Mesendoderm (in vitro differentiated cells): ENCODE data around the gene GDPD4.

Experiments
- DNase-seq: peaks from one replicate; pipeline ENCODE4 v3.0.0; 2013
- H2AK5ac ChIP-seq: 2 replicates; pipeline ENCODE4 v1.6.1; 2013; ENCODE audit warnings: low read length, inconsistent platforms
- H2BK120ac ChIP-seq: 2 replicates; pipeline ENCODE4 v1.6.1; 2013; ENCODE audit warnings: low read depth, mild to moderate bottlenecking, low read length, moderate library complexity, mixed read lengths
- H2BK15ac ChIP-seq: replicated peaks from 2 replicates; pipeline ENCODE4 v1.6.1; 2013; ENCODE audit warnings: low read depth, mild to moderate bottlenecking, moderate library complexity
- H2BK5ac ChIP-seq: 2 replicates; pipeline ENCODE4 v1.6.1; 2013; ENCODE audit warnings: low read length, inconsistent platforms
- H3K18ac ChIP-seq: 2 replicates; pipeline ENCODE4 v1.6.1; 2013; ENCODE audit warnings: mild to moderate bottlenecking, low read length, mixed read lengths
- H3K23ac ChIP-seq: one replicate; pipeline ENCODE4 v1.6.1; 2013; ENCODE audit warnings: low read length
- H3K27ac ChIP-seq: 2 replicates; pipeline ENCODE4 v1.5.1; 2013; ENCODE audit warnings: low read depth, mild to moderate bottlenecking, inconsistent platforms, low read length, moderate library complexity
- H3K27me3 ChIP-seq: 2 replicates; pipeline ENCODE4 v1.6.1; 2013; ENCODE audit warnings: low read length, control low read depth, mild to moderate bottlenecking, inconsistent platforms; ENCODE audit not compliant: insufficient read depth, poor library complexity
- H3K36me3 ChIP-seq: 2 replicates; pipeline ENCODE4 v1.6.1; 2013; ENCODE audit warnings: low read length, inconsistent platforms; ENCODE audit not compliant: control insufficient read depth, insufficient read depth
- H3K4ac ChIP-seq: one replicate; pipeline ENCODE4 v1.6.1; 2013; ENCODE audit warnings: low read depth, mild to moderate bottlenecking, low read length, moderate library complexity
- H3K4me1 ChIP-seq: 2 replicates; pipeline ENCODE4 v1.6.1; 2013; ENCODE audit warnings: low read depth, low read length, inconsistent platforms; ENCODE audit not compliant: control insufficient read depth
- H3K4me2 ChIP-seq: 2 replicates; pipeline ENCODE4 v1.6.1; 2013; ENCODE audit warnings: low read length
- H3K4me3 ChIP-seq: 2 replicates; pipeline ENCODE4 v1.5.1; 2013; ENCODE audit warnings: mild to moderate bottlenecking, low read length
- H3K56ac ChIP-seq: one replicate; pipeline ENCODE4 v1.6.1; 2013; ENCODE audit warnings: low read length
- H3K79me1 ChIP-seq: 2 replicates; pipeline ENCODE4 v1.6.1; 2013; ENCODE audit warnings: low read length, inconsistent platforms
- H3K79me2 ChIP-seq: 2 replicates; pipeline ENCODE4 v1.6.1; 2013; ENCODE audit warnings: mild to moderate bottlenecking, low read length; ENCODE audit not compliant: control insufficient read depth, insufficient read depth
- H3K9ac ChIP-seq: 2 replicates; pipeline ENCODE4 v1.6.1; 2013; ENCODE audit warnings: low read length, inconsistent platforms
- H4K5ac ChIP-seq: one replicate; pipeline ENCODE4 v1.6.1; 2013; ENCODE audit warnings: low read length
- H4K8ac ChIP-seq: one replicate; pipeline ENCODE4 v1.6.1; 2013; ENCODE audit warnings: low read depth, mild to moderate bottlenecking, control low read depth, low read length, moderate library complexity
- WGBS: extraction: QIAGEN DNeasy Blood & Tissue Kit; methylation state at CpG from one replicate; pipeline ENCODE4 v1.1.7; 2013; ENCODE audit warnings: low lambda C conversion rate, missing lambda C conversion rate; ENCODE audit not compliant: insufficient coverage; ENCODE audit errors: extremely low coverage; 5-methylcytosine and 5-hydroxymethylcytosine counted together

Gene GDPD4

DNA sequence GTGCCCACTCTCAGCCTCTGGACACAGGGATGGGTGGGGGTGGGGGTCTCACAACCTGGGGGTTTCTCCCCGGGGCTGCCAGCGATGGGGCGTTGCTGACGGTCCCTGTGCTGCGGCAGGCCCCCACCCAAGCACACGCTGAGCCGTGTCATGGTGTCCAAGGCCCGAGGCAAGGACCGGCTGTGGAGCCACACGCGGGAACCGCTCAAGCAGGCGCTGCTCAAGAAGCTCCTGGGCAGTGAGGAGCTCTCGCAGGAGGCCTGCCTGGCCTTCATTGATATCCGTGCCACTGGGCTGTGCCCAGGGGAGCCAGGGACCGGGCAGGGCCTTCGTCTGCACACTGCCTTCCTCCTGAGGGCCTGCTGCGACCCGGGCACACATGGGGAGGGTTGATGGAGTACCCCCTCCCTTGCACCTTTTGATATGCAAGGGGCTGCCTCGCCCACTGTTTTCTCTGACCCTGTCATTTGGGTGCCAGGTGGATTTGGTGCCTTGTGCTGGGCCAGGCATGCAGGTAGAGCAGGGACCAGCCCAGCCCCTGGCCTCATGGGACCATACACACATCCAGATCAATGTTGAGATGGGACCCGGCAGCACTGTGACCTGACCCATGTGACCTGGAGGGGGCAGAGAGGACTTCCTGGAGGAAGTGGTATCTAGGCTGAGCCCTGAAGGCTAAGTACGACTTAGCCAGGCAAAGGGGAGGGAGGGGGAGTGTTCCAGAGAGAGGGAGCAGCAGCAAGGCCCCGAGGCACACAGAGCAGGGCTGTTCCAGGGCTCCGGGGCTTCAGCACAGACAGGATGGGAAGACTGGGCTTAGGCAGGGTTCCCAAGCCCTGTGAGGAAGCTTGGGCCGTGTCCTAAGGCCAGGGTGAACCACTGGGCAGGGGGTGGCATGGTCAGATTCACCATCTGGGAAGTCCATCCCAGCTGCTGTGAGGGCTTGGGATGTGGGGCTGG, 98.3 kb downstream of the GDPD4 start:
- Histone ChIP-seq H3K27ac (no peak overlapping the region), H3K18ac (no peak overlapping the region), H3K79me1 (no peaks in the 10 kb centered on the region), H3K56ac (no peak overlapping the region), H2BK5ac (no peak overlapping the region), H3K4me1 (no peaks in the 10 kb centered on the region), H2BK15ac (no peak overlapping the region), H4K8ac (no peak overlapping the region), H4K5ac (no peak overlapping the region), H2AK5ac (no peak overlapping the region), H3K9ac (no peak overlapping the region), H3K4me2 (no peak overlapping the region), H3K36me3 (no peaks in the 10 kb centered on the region), H3K23ac (no peak overlapping the region), H3K27me3 (no peaks in the 10 kb centered on the region), H2BK120ac (no peak overlapping the region), H3K79me2 (no peaks in the 10 kb centered on the region), H3K4me3 (no peak overlapping the region), H3K4ac (no peak overlapping the region)
- no peak for DNase-seq
- no CpG with 5 or more reads among the region's 25 CpGs for WGBS

DNA sequence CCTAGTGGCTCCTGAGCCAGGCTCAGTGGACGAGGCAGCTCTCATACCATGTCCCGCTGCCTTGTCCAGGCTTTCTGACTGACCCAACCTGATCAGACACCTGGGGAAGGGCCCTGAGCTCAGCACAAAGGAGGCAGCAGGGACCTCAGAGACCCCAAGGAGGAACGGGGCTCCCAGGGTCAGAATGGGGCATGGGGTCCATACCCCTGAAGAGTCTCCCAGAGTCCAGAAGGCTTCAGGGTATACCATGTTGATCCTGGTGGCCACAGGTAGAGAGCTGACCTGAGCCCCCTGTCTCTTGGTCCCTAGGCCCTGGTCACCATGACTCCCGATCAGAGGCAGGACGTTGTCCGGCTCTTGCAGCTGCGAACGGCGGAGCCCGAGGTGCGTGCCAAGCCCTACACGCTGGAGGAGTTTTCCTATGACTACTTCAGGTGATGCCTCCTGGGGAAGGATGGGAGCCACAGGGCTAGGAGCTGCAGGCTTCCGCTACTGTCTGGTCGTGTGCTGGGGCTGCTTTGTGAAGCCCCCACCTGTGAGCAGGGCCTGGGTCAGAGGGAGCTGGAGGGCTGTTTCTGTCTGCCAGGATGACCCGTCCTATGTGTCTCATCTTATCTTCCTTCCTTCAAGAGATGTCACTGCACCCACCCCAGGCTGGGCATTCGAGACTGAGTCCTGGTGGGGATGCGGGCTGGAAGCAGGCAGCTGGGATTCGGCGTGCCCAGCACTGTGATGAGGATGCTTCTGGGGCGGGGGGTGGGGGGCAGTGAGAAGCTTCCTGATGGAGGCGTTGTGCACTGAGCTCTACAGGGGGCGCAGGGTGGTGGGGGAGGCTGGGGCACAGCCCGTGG, 99.3 kb downstream of the GDPD4 start:
- no peak overlapping the region for H2AK5ac ChIP-seq
- H3K4ac ChIP-seq, result no peak overlapping the region
- H2BK120ac ChIP-seq, result no peak overlapping the region
- H3K36me3 ChIP-seq, result no peaks in the 10 kb centered on the region
- H2BK5ac ChIP-seq, result no peak overlapping the region
- no peak overlapping the region for H3K4me2 ChIP-seq
- H3K27ac ChIP-seq, result no peak overlapping the region
- no peaks in the 10 kb centered on the region for H3K79me1 ChIP-seq
- no peak overlapping the region for H3K4me3 ChIP-seq
- H3K9ac ChIP-seq, result no peak overlapping the region
- no peak overlapping the region for H3K23ac ChIP-seq
- no CpG with 5 or more reads among the region's 23 CpGs for WGBS
- H3K79me2 ChIP-seq, result no peaks in the 10 kb centered on the region
- DNase-seq, result no peak
- no peak overlapping the region for H3K18ac ChIP-seq
- no peak overlapping the region for H3K56ac ChIP-seq
- H3K4me1 ChIP-seq, result no peaks in the 10 kb centered on the region
- no peak overlapping the region for H2BK15ac ChIP-seq
- H4K5ac ChIP-seq, result no peak overlapping the region
- no peak overlapping the region for H4K8ac ChIP-seq
- no peaks in the 10 kb centered on the region for H3K27me3 ChIP-seq

- no CpG with 5 or more reads among the region's 11 CpGs for WGBS
- no peak overlapping the region for H4K5ac ChIP-seq
- no peak overlapping the region for H2AK5ac ChIP-seq
- no peak overlapping the region for H3K4ac ChIP-seq
- H3K4me2 ChIP-seq, result no peak overlapping the region
- H2BK15ac ChIP-seq, result no peak overlapping the region
- no peaks in the 10 kb centered on the region for H3K4me1 ChIP-seq
- H3K56ac ChIP-seq, result no peak overlapping the region
- no peaks in the 10 kb centered on the region for H3K27me3 ChIP-seq
- no peak overlapping the region for H4K8ac ChIP-seq
- no peak overlapping the region for H2BK120ac ChIP-seq
- H3K4me3 ChIP-seq, result no peak overlapping the region
- no peak overlapping the region for H3K23ac ChIP-seq
- H2BK5ac ChIP-seq, result no peak overlapping the region
- no peak overlapping the region for H3K27ac ChIP-seq
- H3K79me1 ChIP-seq, result no peaks in the 10 kb centered on the region
- no peaks in the 10 kb centered on the region for H3K79me2 ChIP-seq
- DNase-seq, result no peak
- no peak overlapping the region for H3K9ac ChIP-seq
- H3K36me3 ChIP-seq, result no peaks in the 10 kb centered on the region
- no peak overlapping the region for H3K18ac ChIP-seq
Measured at GRCh38 chr11:77201370-77201769, 100.1 kb downstream of the GDPD4 start.

DNA sequence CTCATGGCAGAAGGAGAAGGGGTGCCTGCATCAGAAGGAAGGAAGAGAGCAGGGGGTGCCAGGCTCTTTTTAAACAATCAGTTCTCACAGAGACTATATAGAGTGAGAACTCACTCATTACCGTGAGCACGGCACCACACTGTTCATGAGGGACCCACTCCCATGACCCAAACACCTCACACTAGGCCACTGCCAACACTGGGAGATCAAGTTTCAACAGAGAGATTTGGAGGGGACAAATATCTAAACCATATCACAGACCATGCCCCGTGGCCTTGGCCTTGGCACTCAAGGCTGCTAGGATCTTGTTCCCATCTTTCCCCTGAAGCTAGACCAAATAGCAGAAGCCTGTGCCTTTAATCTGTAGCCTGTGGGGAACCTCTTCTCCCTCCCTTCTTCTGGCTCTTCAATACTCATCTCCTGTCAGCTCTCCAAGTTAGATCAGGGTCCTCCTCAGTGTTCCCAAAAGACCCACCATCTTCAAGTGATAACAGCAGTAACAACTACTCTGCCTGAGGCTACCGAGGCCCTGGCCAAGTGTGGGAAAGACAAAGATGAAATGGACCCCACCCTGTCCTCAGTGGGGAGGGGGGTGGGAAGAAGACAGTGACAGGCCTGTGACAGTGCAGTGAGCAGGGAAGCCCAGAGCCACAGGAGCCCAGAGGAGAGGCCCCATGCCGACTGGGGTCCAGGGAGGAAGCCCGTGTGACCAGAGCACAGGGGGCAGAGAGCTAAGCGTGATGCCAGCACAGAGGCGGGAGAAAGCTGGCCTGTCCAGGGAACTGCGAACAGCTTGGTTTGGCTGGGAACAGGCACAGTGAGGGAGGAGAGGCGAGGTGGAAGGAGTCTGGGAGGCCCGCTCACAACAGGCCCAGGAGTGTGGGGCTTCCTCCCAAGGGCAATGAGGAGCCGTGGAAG, 100.9 kb downstream of the GDPD4 start:
- Histone ChIP-seq H3K36me3 (no peaks in the 10 kb centered on the region), H3K4ac (no peak overlapping the region), H3K4me1 (no peaks in the 10 kb centered on the region), H3K27ac (no peak overlapping the region), H3K79me1 (no peaks in the 10 kb centered on the region), H2BK15ac (no peak overlapping the region), H3K9ac (no peak overlapping the region), H3K56ac (no peak overlapping the region), H2BK120ac (no peak overlapping the region), H2AK5ac (no peak overlapping the region), H4K5ac (no peak overlapping the region), H3K27me3 (no peaks in the 10 kb centered on the region), H3K23ac (no peak overlapping the region), H3K79me2 (no peaks in the 10 kb centered on the region), H4K8ac (no peak overlapping the region), H3K4me3 (no peak overlapping the region), H2BK5ac (no peak overlapping the region), H3K4me2 (no peak overlapping the region), H3K18ac (no peak overlapping the region)
- no peak for DNase-seq
- no CpG with 5 or more reads among the region's 12 CpGs for WGBS

DNA sequence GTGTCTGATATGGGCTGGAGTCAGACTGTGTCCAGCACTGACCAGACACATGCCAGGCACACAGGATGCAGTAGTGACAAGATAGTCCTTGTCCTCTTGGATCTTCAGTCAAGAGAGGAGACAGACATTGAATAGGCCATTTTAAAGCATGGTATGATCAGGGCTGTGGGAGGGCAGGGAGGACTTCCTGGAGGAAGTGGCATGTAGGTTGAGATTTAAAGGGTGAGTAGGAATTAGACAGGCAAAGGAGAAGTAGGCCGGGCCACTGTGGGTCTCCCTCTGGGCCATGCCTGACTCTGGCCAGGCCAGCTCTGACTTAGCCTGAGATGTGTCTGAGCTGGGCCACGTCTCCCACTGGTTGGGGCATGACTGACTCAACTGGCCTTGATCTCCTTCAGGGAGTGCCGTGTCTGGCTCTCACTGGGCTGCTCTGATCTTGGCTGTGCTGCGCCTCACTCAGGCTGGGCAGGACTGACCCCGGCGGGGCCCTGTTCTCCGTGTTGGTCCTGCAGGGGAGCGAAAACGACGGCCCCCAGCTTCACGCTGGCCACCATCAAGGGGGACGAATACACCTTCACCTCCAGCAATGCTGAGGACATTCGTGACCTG, 102.2 kb downstream of the GDPD4 start:
- Histone ChIP-seq H3K23ac (no peak overlapping the region), H3K79me2 (no peaks in the 10 kb centered on the region), H3K27ac (no peak overlapping the region), H3K4ac (no peak overlapping the region), H3K27me3 (no peaks in the 10 kb centered on the region), H2BK5ac (no peak overlapping the region), H2BK15ac (no peak overlapping the region), H3K4me3 (no peak overlapping the region), H4K5ac (no peak overlapping the region), H3K18ac (no peak overlapping the region), H2AK5ac (no peak overlapping the region), H4K8ac (no peak overlapping the region), H3K4me2 (no peak overlapping the region), H2BK120ac (no peak overlapping the region), H3K4me1 (no peaks in the 10 kb centered on the region), H3K9ac (no peak overlapping the region), H3K79me1 (no peaks in the 10 kb centered on the region), H3K56ac (no peak overlapping the region), H3K36me3 (no peaks in the 10 kb centered on the region)
- no peak for DNase-seq
- no CpG with 5 or more reads among the region's 13 CpGs for WGBS
